SJCRH30 (cell line): ENCODE measurements around the gene WDR26. TPM values are rescaled to one million over a fixed set of nuclear protein-coding genes. Genes with fewer than 3 reads are reported as not detected.
"Not testable (repeated sequence)": the region's sequence is repeated elsewhere in the genome, so short reads cannot be mapped to it uniquely, and the experiment has no call there.

Experiments used
- DNase-seq, 2 experiments: peaks; one replicate each; pipeline ENCODE4 v3.0.0-alpha.2; 2015 to 2020
- H3K27ac ChIP-seq: fragments of 250-450 bp; sonication (Bioruptor Pico); 2 replicates; pipeline ENCODE4 v1.5.1; 2020; ENCODE audit warnings: mild to moderate bottlenecking, moderate library complexity
- H3K27me3 ChIP-seq: fragments of 250-450 bp; sonication (Bioruptor Pico); 2 replicates; pipeline ENCODE4 v1.5.1; 2020; ENCODE audit warnings: mild to moderate bottlenecking, moderate library complexity
- H3K36me3 ChIP-seq: fragments of 250-450 bp; sonication (Bioruptor Pico); 2 replicates; pipeline ENCODE4 v1.5.1; 2020; ENCODE audit warnings: mild to moderate bottlenecking, moderate library complexity
- H3K4me1 ChIP-seq: fragments of 250-450 bp; sonication (Bioruptor Pico); 2 replicates; pipeline ENCODE4 v1.5.1; 2020; ENCODE audit warnings: mild to moderate bottlenecking, moderate library complexity
- H3K4me3 ChIP-seq: fragments of 250-450 bp; sonication (Bioruptor Pico); 2 replicates; pipeline ENCODE4 v1.5.1; 2020; ENCODE audit warnings: mild to moderate bottlenecking, moderate library complexity
- H3K9me3 ChIP-seq: fragments of 250-450 bp; sonication (Bioruptor Pico); replicated peaks from 2 replicates; pipeline ENCODE4 v1.5.1; 2020; ENCODE audit warnings: mild to moderate bottlenecking, moderate library complexity
- total RNA-seq: library from RNA; depleted of rRNA; stranded (reverse); fragments of >200 nt; shearing (Covaris generic); gene quantifications from 2 replicates; pipeline ENCODE4 v1.2.3, GENCODE V29; 2014; rRNA removed

WDR26 gene
- 40.0 and 41.4 TPM in 2 replicates for total RNA-seq

GRCh38 chr1:224434691-224435317, at the start of gene WDR26:
Gene WDR26 (minus strand): TSS chr1:224434797.
- H3K4me1 ChIP-seq: peaks cover 28% of the 10 kb centered on the region
- peak within 1 kb of the TSS; percentile 73 for H3K27ac ChIP-seq
- H3K9me3 ChIP-seq: no peaks in the 10 kb centered on the region
- peaks cover 20% of the 10 kb centered on the region for H3K36me3 ChIP-seq
- no peaks in the 10 kb centered on the region for H3K27me3 ChIP-seq
- DNase-seq: peak; percentile 92 to 94
- H3K4me3 ChIP-seq: peak within 1 kb of the TSS; percentile 96

- H3K27me3 ChIP-seq, H3K9me3 ChIP-seq, H3K27ac ChIP-seq, DNase-seq, H3K4me1 ChIP-seq, H3K4me3 ChIP-seq, H3K36me3 ChIP-seq: not testable (repeated sequence)
These were observed 48.6 kb upstream of the WDR26 start for GRCh38 chr1:224483206-224483605.

- no peaks in the 10 kb centered on the region for H3K27me3 ChIP-seq
- no peak for DNase-seq
- no peak overlapping the region for H3K4me3 ChIP-seq
- no peaks in the 10 kb centered on the region for H3K36me3 ChIP-seq
- no peaks in the 10 kb centered on the region for H3K9me3 ChIP-seq
- H3K4me1 ChIP-seq: no peaks in the 10 kb centered on the region
- no peak overlapping the region for H3K27ac ChIP-seq
These were observed 48.0 kb upstream of the WDR26 start for GRCh38 chr1:224482619-224483018.

GRCh38 chr1:224481601-224482000, 47.0 kb upstream of the WDR26 start:
- Histone ChIP-seq H3K4me3 (no peak overlapping the region), H3K27me3 (no peaks in the 10 kb centered on the region), H3K4me1 (no peaks in the 10 kb centered on the region), H3K9me3 (no peaks in the 10 kb centered on the region), H3K36me3 (no peaks in the 10 kb centered on the region), H3K27ac (no peak overlapping the region)
- DNase-seq: no peak

GRCh38 chr1:224480888-224481459, 46.4 kb upstream of the WDR26 start:
- DNase-seq, H3K27ac ChIP-seq, H3K4me3 ChIP-seq, H3K27me3 ChIP-seq, H3K9me3 ChIP-seq, H3K4me1 ChIP-seq, H3K36me3 ChIP-seq: not testable (repeated sequence)

- not testable (repeated sequence) for H3K9me3 ChIP-seq, DNase-seq, H3K27ac ChIP-seq, H3K4me1 ChIP-seq, H3K4me3 ChIP-seq, H3K27me3 ChIP-seq, H3K36me3 ChIP-seq
These were observed 45.6 kb upstream of the WDR26 start for GRCh38 chr1:224480200-224480599.

- H3K4me3 ChIP-seq: no peak overlapping the region
- no peaks in the 10 kb centered on the region for H3K36me3 ChIP-seq
- H3K4me1 ChIP-seq: no peaks in the 10 kb centered on the region
- no peaks in the 10 kb centered on the region for H3K27me3 ChIP-seq
- H3K27ac ChIP-seq: no peak overlapping the region
- no peak for DNase-seq
- no peaks in the 10 kb centered on the region; the same call in 1 of the 2 replicates for H3K9me3 ChIP-seq
These were observed 38.2 kb upstream of the WDR26 start for GRCh38 chr1:224472806-224473205.

- Histone ChIP-seq H3K36me3 (no peaks in the 10 kb centered on the region), H3K4me3 (no peak overlapping the region), H3K4me1 (no peaks in the 10 kb centered on the region), H3K27ac (no peak overlapping the region), H3K27me3 (no peaks in the 10 kb centered on the region), H3K9me3 (no peaks in the 10 kb centered on the region)
- no peak for DNase-seq
These were observed 31.6 kb upstream of the WDR26 start for GRCh38 chr1:224466154-224466553.

GRCh38 chr1:224459966-224460365, 25.4 kb upstream of the WDR26 start:
- Histone ChIP-seq H3K4me3 (no peak overlapping the region), H3K4me1 (no peaks in the 10 kb centered on the region), H3K27ac (no peak overlapping the region), H3K27me3 (no peaks in the 10 kb centered on the region), H3K36me3 (no peaks in the 10 kb centered on the region), H3K9me3 (no peaks in the 10 kb centered on the region)
- peak in 1 of 2 experiments; percentile 20 for DNase-seq

GRCh38 chr1:224458996-224459395, 24.4 kb upstream of the WDR26 start:
- H3K4me3 ChIP-seq: no peak overlapping the region
- no peaks in the 10 kb centered on the region for H3K27me3 ChIP-seq

GRCh38 chr1:224458296-224458695, 23.7 kb upstream of the WDR26 start:
- Histone ChIP-seq H3K36me3 (no peaks in the 10 kb centered on the region), H3K4me1 (no peaks in the 10 kb centered on the region), H3K27ac (no peak overlapping the region), H3K4me3 (no peak overlapping the region), H3K9me3 (no peaks in the 10 kb centered on the region), H3K27me3 (no peaks in the 10 kb centered on the region)
- no peak for DNase-seq

More at GRCh38 chr1:224458996-224459395, 24.4 kb upstream of the WDR26 start:
- no peaks in the 10 kb centered on the region for H3K4me1 ChIP-seq
- no peaks in the 10 kb centered on the region for H3K9me3 ChIP-seq
- DNase-seq: no peak
- H3K27ac ChIP-seq: no peak overlapping the region
- H3K36me3 ChIP-seq: no peaks in the 10 kb centered on the region

GRCh38 chr1:224457782-224458144, 23.2 kb upstream of the WDR26 start:
- H3K27me3 ChIP-seq: no peaks in the 10 kb centered on the region
- no peak overlapping the region for H3K27ac ChIP-seq
- H3K4me3 ChIP-seq: no peak overlapping the region
- H3K36me3 ChIP-seq: no peaks in the 10 kb centered on the region
- DNase-seq: no peak
- H3K4me1 ChIP-seq: no peaks in the 10 kb centered on the region
- no peaks in the 10 kb centered on the region for H3K9me3 ChIP-seq

GRCh38 chr1:224456637-224456953, 22.0 kb upstream of the WDR26 start:
- no peak overlapping the region for H3K4me3 ChIP-seq
- H3K36me3 ChIP-seq: no peaks in the 10 kb centered on the region
- DNase-seq: no peak
- H3K4me1 ChIP-seq: no peaks in the 10 kb centered on the region
- H3K27me3 ChIP-seq: no peaks in the 10 kb centered on the region
- H3K9me3 ChIP-seq: no peaks in the 10 kb centered on the region
- H3K27ac ChIP-seq: no peak overlapping the region

GRCh38 chr1:224454402-224455055, 19.9 kb upstream of the WDR26 start:
- H3K27me3 ChIP-seq: no peaks in the 10 kb centered on the region

GRCh38 chr1:224450561-224451350, 16.2 kb upstream of the WDR26 start:
- no peaks in the 10 kb centered on the region for H3K36me3 ChIP-seq
- no peak overlapping the region for H3K4me3 ChIP-seq
- no peak for DNase-seq
- no peak overlapping the region for H3K27ac ChIP-seq
- no peaks in the 10 kb centered on the region for H3K4me1 ChIP-seq
- H3K27me3 ChIP-seq: no peaks in the 10 kb centered on the region
- no peaks in the 10 kb centered on the region for H3K9me3 ChIP-seq

More at GRCh38 chr1:224454402-224455055, 19.9 kb upstream of the WDR26 start:
- H3K9me3 ChIP-seq: no peaks in the 10 kb centered on the region
- no peak overlapping the region for H3K4me3 ChIP-seq
- no peaks in the 10 kb centered on the region for H3K4me1 ChIP-seq
- no peak for DNase-seq
- no peaks in the 10 kb centered on the region for H3K36me3 ChIP-seq
- no peak overlapping the region for H3K27ac ChIP-seq
